Body of pancreas (tissue), 4 donors: Measurements from ENCODE around the gene SART3.

Experiments
- POLR2A ChIP-seq, 3 donors: fragments of 450-650 bp; IDR thresholded peaks; one replicate each; pipeline ENCODE4 v1.6.1; 2016; ENCODE audit warnings: antibody characterized with exemption in 3 of 3, mild to moderate bottlenecking in 2 of 3
- TF ChIP-seq, protein P1 (sequence below), 7 experiments: fragments of 450-650 bp in 4 of 7; fragments of 200-600 bp in 3 of 7; sonication (generic) in 3 of 7; IDR thresholded peaks; one replicate each; pipeline ENCODE4 v1.5.1; 2016 to 2019; ENCODE audit warnings: antibody characterized with exemption in 7 of 7

DNA sequence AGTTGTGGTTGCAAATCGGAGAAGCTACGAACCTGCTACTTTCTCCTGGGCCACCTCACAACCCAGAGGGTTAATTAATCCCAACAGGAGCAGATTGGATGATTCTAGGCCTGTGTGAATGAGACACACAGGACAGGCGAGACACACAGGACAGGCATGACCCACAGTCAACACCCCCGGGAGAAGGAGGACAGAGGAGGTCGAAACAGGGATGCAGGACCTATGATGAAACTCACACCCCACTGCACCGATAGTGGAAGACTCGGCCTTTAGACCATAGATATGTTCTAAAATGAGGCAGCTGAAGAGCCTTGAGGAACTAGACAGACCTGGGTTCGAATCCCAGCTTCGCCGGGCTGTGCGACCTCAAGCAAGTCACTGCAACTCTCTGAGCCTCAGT, 25.3 kb upstream of the SART3 start:
- TF ChIP-seq, protein P1, sequence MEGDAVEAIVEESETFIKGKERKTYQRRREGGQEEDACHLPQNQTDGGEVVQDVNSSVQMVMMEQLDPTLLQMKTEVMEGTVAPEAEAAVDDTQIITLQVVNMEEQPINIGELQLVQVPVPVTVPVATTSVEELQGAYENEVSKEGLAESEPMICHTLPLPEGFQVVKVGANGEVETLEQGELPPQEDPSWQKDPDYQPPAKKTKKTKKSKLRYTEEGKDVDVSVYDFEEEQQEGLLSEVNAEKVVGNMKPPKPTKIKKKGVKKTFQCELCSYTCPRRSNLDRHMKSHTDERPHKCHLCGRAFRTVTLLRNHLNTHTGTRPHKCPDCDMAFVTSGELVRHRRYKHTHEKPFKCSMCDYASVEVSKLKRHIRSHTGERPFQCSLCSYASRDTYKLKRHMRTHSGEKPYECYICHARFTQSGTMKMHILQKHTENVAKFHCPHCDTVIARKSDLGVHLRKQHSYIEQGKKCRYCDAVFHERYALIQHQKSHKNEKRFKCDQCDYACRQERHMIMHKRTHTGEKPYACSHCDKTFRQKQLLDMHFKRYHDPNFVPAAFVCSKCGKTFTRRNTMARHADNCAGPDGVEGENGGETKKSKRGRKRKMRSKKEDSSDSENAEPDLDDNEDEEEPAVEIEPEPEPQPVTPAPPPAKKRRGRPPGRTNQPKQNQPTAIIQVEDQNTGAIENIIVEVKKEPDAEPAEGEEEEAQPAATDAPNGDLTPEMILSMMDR (IDR thresholded peaks at IDR 0.05): no peak
- no peak for TF ChIP-seq POLR2A (IDR thresholded peaks at IDR 0.05)
